Measurements from ENCODE around the gene KCNMA1. TPM values are rescaled to one million over a fixed set of nuclear protein-coding genes. Genes with fewer than 3 reads are reported as not detected.

KCNMA1 gene
- total RNA-seq, 1 experiment from 2014 or later: 0.49 TPM

- POLR2A ChIA-PET: no interaction called here
- no peaks in the 10 kb centered on the region for H4K20me1 ChIP-seq (ENCODE audit: insufficient read depth)
- H3K9me3 ChIP-seq (ENCODE audit: control insufficient read depth in 1 of 2, insufficient read depth in 1 of 2, low read depth in 1 of 2, low read length in 2 of 2): no peaks in the 10 kb centered on the region
- no peaks in the 10 kb centered on the region for H3K4me1 ChIP-seq (ENCODE audit: control insufficient read depth in 1 of 2, insufficient read depth in 2 of 2, low read length in 2 of 2)
- H3K79me2 ChIP-seq (ENCODE audit: insufficient read depth, low read length): no peaks in the 10 kb centered on the region
- DNase-seq (ENCODE audit: low read depth, low spot score) (no peak), ATAC-seq (no peak)
- no peak for TF ChIP-seq TCF7L2 (IDR thresholded peaks at IDR 0.05; ENCODE audit: borderline replicate concordance, extremely low read depth, insufficient read depth, insufficient read length)
- no peak for TF ChIP-seq SRF (IDR thresholded peaks at IDR 0.05; ENCODE audit: low read depth)
- TF ChIP-seq CBX3 (IDR thresholded peaks at IDR 0.05; ENCODE audit: low read depth): no peak
- no peak for TF ChIP-seq CEBPB (IDR thresholded peaks at IDR 0.05; ENCODE audit: low read depth)
- no peak for TF ChIP-seq ATF3 (IDR thresholded peaks at IDR 0.05)
- no peak for TF ChIP-seq JUND (IDR thresholded peaks at IDR 0.05)
- no peak for TF ChIP-seq EGR1 (IDR thresholded peaks at IDR 0.05; ENCODE audit: low read depth)
- no peak for TF ChIP-seq SIN3A (IDR thresholded peaks at IDR 0.05; ENCODE audit: low read depth)
- TF ChIP-seq EZH2 (IDR thresholded peaks at IDR 0.05): no peak
- no peak for TF ChIP-seq RAD21 (IDR thresholded peaks at IDR 0.05; ENCODE audit: low read depth)
- TF ChIP-seq SP1 (IDR thresholded peaks at IDR 0.05; ENCODE audit: low read depth): no peak
- no peak for TF ChIP-seq ZBTB33 (IDR thresholded peaks at IDR 0.05; ENCODE audit: extremely low read depth, insufficient replicate concordance, low read length)
- no peak for TF ChIP-seq REST (IDR thresholded peaks at IDR 0.05; ENCODE audit: low read depth)
- no peak for TF ChIP-seq CTCF (IDR thresholded peaks at IDR 0.05 in 2 of 3, conservative IDR thresholded peaks at IDR 0.05 in 1 of 3; ENCODE audit: borderline replicate concordance in 1 of 3, insufficient read depth in 1 of 3, low read depth in 2 of 3, low read length in 2 of 3)
- no peak for TF ChIP-seq EZH2phosphoT487 (IDR thresholded peaks at IDR 0.05; ENCODE audit: borderline replicate concordance)
- no peak for TF ChIP-seq ZFX (IDR thresholded peaks at IDR 0.05)
- no peak for TF ChIP-seq FOSL1 (IDR thresholded peaks at IDR 0.05; ENCODE audit: low read depth)
- H3K36me3 ChIP-seq (ENCODE audit: control insufficient read depth in 1 of 2, insufficient read depth in 2 of 2, low read length in 2 of 2): no peaks in the 10 kb centered on the region
- H2AFZ ChIP-seq (ENCODE audit: low read depth, low read length, poor library complexity, severe bottlenecking): no peak overlapping the region
- BruUV-seq (replicated peaks): no TSS peak
- no peak overlapping the region for H3K9ac ChIP-seq (ENCODE audit: low read length)
- H3K9me2 ChIP-seq (ENCODE audit: insufficient read depth): no peaks in the 10 kb centered on the region
- H3K27ac ChIP-seq (ENCODE audit: low read depth, low read length): no peak overlapping the region
- RAD21 ChIA-PET (ENCODE audit: low non-redundant PET in 1 of 2, low total read pairs in 2 of 2, uncharacterized antibody in 2 of 2, unreplicated experiment in 2 of 2): interaction anchor here in 1 of 2 experiments (0.9 kb wide), 1 partner anchor 147 kb away, joined by 3 read pairs; no protein-coding TSS in a partner anchor
- CTCF ChIA-PET: interaction anchor here (1.0 to 2.2 kb wide), 5 partner anchors 11 to 319 kb away, joined by 3 to 22 read pairs (median 7); no protein-coding TSS in a partner anchor
- H3K4me3 ChIP-seq (replicated peaks in 1 of 2; ENCODE audit: low read depth in 1 of 2, low read length in 2 of 2): no peak overlapping the region
- H3K27me3 ChIP-seq (ENCODE audit: insufficient read depth, low read length): no peaks in the 10 kb centered on the region
- no peak overlapping the region for H3K4me2 ChIP-seq (ENCODE audit: low read length)
- intact Hi-C loops (cut with micrococcal nuclease): loop anchor here (1.0 to 10.0 kb wide), 3 partner anchors 111 to 239 kb away; no protein-coding TSS in a partner anchor
Observed at GRCh38 chr10:77493851-77494261, 143.8 kb downstream of the KCNMA1 start.

Measured in HCT116 (cell line).